IPS-15b (cell line): ENCODE data around the gene SHANK1.

ENCODE experiments used
- H3K27me3 ChIP-seq: one replicate; pipeline ENCODE4 v1.6.1; 2013; ENCODE audit warnings: low read length; ENCODE audit not compliant: control insufficient read depth, insufficient read depth
- H3K36me3 ChIP-seq: one replicate; pipeline ENCODE4 v1.6.1; 2013; ENCODE audit warnings: low read length; ENCODE audit not compliant: control insufficient read depth, insufficient read depth
- H3K4me1 ChIP-seq: one replicate; pipeline ENCODE4 v1.6.1; 2013; ENCODE audit warnings: mild to moderate bottlenecking, low read length; ENCODE audit not compliant: control insufficient read depth, insufficient read depth
- H3K4me3 ChIP-seq: one replicate; pipeline ENCODE4 v1.5.1; 2013; ENCODE audit warnings: low read depth, low read length
- H3K9ac ChIP-seq: one replicate; pipeline ENCODE4 v1.6.1; 2013; ENCODE audit warnings: low read depth, mild to moderate bottlenecking, low read length
- H3K9me3 ChIP-seq: one replicate; pipeline ENCODE4 v1.6.1; 2013; ENCODE audit warnings: mild to moderate bottlenecking, low read length; ENCODE audit not compliant: control insufficient read depth, insufficient read depth

The SHANK1 gene

DNA sequence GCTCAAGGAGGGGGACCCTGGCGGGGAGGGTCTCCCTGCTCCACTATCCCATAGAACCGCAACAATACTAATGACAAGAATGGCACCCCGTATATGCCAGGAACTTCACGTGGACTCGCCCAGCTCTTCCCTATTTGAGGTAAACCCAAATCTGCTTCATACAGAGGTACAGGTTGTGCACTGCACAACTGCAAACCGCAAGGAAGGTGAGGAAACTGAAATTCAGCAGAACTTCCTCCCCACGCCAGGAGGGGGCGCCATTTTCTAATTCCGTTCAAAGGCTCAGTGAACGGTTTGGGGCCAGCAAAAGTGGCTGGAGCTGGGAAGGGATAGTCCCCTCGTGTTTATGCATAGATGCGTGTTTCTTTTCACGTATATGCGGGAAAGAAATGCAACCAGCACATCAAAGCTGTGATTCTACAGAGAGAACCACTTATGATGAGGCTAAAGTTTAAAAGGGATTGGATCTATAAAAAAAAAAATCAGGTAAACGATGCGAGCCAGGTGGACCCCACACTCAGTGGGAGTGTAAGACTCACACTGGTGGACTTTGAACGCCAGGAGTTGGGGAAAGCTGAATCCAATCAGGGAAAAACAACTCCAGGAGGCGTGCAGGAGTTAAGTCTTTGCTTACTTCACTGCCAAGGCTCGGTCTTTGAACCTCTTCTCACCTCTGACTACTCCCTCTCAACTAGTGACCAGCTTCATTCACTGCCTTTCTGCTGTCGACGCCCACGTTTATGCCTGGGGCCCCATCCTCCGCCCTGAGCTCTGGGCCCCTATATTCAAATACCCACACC is 50.1 kb downstream of the SHANK1 start:
- Histone ChIP-seq H3K4me1 (peaks cover 8% of the 10 kb centered on the region), H3K27me3 (peaks cover 58% of the 10 kb centered on the region), H3K4me3 (no peak overlapping the region), H3K36me3 (no peaks in the 10 kb centered on the region), H3K9me3 (no peaks in the 10 kb centered on the region), H3K9ac (no peak overlapping the region)

GRCh38 chr19:50668879-50669278 is 50.7 kb downstream of the SHANK1 start:
- Histone ChIP-seq H3K4me1 (peaks cover 5% of the 10 kb centered on the region), H3K9me3 (no peaks in the 10 kb centered on the region), H3K9ac (no peak overlapping the region), H3K4me3 (no peak overlapping the region), H3K36me3 (no peaks in the 10 kb centered on the region), H3K27me3 (peaks cover 55% of the 10 kb centered on the region)

- Histone ChIP-seq H3K36me3 (no peaks in the 10 kb centered on the region), H3K27me3 (peaks cover 53% of the 10 kb centered on the region), H3K4me1 (peaks cover 2% of the 10 kb centered on the region), H3K4me3 (no peak overlapping the region), H3K9ac (no peak overlapping the region), H3K9me3 (no peaks in the 10 kb centered on the region)
These were observed 51.2 kb downstream of the SHANK1 start for GRCh38 chr19:50668416-50668815.

GRCh38 chr19:50667759-50668231 is 51.8 kb downstream of the SHANK1 start:
- Histone ChIP-seq H3K4me3 (no peak overlapping the region), H3K4me1 (no peaks in the 10 kb centered on the region), H3K36me3 (no peaks in the 10 kb centered on the region), H3K27me3 (peaks cover 47% of the 10 kb centered on the region), H3K9me3 (no peaks in the 10 kb centered on the region), H3K9ac (no peak overlapping the region)

GRCh38 chr19:50667177-50667758 is 52.3 kb downstream of the SHANK1 start:
- Histone ChIP-seq H3K9me3 (no peaks in the 10 kb centered on the region), H3K36me3 (no peaks in the 10 kb centered on the region), H3K9ac (no peak overlapping the region), H3K4me1 (no peaks in the 10 kb centered on the region), H3K27me3 (peaks cover 43% of the 10 kb centered on the region), H3K4me3 (no peak overlapping the region)

DNA sequence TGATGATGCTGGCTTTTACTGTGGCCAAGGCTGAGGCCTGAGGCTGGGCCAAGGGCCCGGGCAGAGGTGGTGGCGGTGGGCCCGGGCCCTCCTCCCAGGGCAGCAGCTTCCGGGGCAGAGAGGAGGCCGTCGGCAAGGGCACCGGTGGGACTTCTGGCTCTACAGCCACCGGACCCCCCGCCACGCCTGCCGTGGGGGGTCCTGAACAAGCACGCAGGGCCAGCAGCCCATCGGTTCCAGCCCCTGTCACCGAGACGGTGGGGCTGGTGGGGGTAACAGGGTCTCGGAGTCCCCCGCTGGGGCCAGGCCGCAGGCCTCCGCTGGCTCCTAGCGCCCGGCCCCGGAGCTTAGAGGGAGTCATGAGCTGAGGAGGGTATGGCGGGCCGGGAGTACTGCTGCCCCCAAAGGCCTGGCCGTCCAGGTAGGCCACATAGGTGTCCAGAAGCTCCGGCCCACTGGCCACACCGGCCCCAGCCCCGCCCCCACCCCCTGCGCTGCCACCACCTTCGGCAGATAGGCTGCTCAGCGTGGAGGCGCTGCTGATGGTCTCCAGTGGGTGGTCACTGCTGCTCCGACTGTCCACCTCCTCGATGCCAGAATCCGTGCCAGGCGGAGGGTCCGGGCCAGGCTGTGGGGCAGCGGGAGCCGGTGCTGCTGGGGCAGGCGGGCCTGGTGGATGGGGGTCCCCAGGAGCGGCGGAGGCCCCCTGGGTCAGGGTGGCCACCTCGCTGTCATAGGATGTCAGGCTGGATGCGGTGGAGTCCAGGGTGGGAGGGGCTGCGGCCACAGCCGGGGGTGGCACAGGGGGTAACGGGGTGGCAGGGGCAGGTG is 53.0 kb downstream of the SHANK1 start:
- no peaks in the 10 kb centered on the region for H3K4me1 ChIP-seq
- H3K27me3 ChIP-seq, result peaks cover 36% of the 10 kb centered on the region
- no peaks in the 10 kb centered on the region for H3K9me3 ChIP-seq
- peak overlapping the region; percentile 18 for H3K4me3 ChIP-seq
- no peaks in the 10 kb centered on the region for H3K36me3 ChIP-seq
- no peak overlapping the region for H3K9ac ChIP-seq

- Histone ChIP-seq H3K4me3 (no peak overlapping the region), H3K9ac (no peak overlapping the region), H3K36me3 (no peaks in the 10 kb centered on the region), H3K9me3 (no peaks in the 10 kb centered on the region), H3K4me1 (no peaks in the 10 kb centered on the region), H3K27me3 (peaks cover 19% of the 10 kb centered on the region)
These were observed 55.4 kb downstream of the SHANK1 start for GRCh38 chr19:50664204-50664603.

DNA sequence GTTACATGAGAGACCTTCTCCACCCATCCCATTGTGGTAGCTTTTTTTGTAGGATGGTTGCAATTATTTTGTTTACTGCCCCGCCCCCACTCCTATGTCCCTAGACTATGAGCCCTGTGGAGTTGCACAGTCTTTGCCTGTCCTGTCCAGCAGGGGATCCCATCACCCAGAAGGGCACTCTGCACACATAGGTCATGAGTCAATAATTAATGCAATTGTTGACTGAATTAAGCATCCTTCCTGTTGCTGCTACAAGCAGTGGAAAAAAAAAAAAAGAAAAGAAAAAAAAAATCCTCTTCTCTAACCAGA is 56.2 kb downstream of the SHANK1 start:
- Histone ChIP-seq H3K4me1 (no peaks in the 10 kb centered on the region), H3K27me3 (peaks cover 15% of the 10 kb centered on the region), H3K9ac (no peak overlapping the region), H3K36me3 (no peaks in the 10 kb centered on the region), H3K9me3 (no peaks in the 10 kb centered on the region), H3K4me3 (no peak overlapping the region)

DNA sequence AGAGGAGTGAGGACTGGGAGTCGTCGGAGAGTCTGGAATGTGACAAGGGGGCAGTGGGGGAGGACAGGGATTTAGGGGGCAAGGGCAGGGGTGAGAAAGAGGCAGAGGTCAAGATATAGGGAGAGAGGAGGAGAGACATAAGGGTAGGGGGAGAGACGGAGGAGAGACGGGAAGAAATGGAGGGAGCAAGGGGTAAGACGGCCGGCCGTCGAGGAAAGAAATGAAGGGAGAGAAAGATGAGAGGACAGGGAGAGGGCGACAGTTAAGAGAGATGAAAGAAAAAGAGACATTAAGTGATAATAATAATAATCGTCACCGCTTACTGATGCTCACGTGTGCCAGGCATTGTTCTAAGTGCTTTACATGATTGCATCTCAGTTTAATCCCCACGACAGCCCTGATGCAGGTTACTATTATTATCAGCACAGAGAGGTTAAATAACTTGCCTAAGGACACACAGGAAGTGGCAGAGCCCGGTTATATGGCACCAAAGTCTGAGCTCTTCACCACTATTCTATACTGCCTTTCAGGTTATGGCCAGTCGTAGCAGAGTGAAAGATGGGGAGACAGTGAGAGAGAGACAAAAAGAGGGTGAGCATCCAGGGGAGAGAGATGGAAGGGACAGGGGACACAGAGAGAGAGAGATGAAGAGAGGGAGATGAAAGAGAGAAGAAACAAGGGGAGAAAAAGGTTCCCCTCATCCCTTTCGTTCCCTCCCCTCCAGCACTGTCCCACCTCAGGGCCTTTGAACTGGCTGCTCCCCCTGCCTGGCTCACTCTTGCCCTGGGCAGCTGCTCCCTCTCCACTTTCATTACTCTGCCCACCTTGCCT is 56.7 kb downstream of the SHANK1 start:
- Histone ChIP-seq H3K4me1 (no peaks in the 10 kb centered on the region), H3K4me3 (no peak overlapping the region), H3K36me3 (no peaks in the 10 kb centered on the region), H3K9me3 (no peaks in the 10 kb centered on the region), H3K27me3 (peaks cover 14% of the 10 kb centered on the region), H3K9ac (no peak overlapping the region)

GRCh38 chr19:50661766-50662650 is 57.6 kb downstream of the SHANK1 start:
- Histone ChIP-seq H3K36me3 (no peaks in the 10 kb centered on the region), H3K27me3 (peaks cover 8% of the 10 kb centered on the region), H3K9ac (no peak overlapping the region), H3K4me1 (peaks cover 2% of the 10 kb centered on the region), H3K4me3 (no peak overlapping the region), H3K9me3 (no peaks in the 10 kb centered on the region)
